ENCODE measurements around the gene UBALD1. TPM values are rescaled to one million over a fixed set of nuclear protein-coding genes. Genes with fewer than 3 reads are reported as not detected.

Gene UBALD1
- total RNA-seq, 4 donors from 2014 or later, result 11.6 to 25.1 (median 18.1) TPM

DNA sequence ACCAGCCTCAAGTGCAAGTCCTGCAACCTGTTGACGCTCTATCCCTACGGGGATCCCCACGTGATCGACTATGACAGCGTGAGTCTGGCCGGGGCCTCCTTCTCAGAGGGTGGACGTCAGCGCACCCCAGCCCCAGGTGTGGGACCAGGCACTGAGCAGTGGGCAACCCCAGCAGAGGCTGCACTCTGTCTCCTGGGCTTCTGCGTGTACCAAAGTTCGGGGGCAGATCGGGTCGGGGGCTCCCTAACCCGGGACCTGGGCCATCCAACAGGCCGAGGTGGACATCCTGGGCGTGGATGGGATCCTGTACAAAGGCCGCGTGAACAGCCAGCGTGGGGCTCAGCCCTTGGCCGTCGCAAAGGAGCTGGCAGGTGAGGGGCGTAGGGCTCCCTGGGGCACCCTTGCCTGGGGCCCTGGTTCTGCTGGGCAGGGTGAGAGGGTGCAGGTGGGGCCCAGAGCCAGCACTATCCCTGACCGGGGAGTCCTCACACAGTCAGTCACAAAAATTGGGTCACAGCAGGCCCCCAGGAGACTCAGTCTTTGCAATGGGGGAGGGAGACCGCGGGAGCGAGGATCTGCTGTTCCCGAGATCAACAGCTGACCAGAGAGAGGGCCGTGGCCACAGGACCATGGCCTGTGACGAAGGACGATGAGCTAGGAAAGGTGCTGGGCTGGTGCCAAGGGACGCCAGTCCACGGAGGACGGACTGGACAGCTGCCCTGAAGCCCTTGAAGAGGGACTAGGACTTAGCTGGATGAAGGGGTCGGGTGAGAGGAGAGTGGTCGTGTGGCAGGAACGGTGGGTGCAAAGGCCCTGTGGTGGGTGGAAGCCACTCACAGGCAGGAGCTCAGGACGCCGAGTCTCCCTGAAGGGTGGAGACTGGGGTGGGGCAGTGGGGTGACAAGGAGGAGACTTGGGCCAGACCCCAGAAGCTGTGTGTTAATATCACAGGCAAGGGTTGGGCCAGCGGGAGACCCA is 20.0 kb downstream of the UBALD1 start:
- TF ChIP-seq CTCF (IDR thresholded peaks at IDR 0.05) (no peak), POLR2A (IDR thresholded peaks at IDR 0.05) (no peak)
- no peaks in the 10 kb centered on the region for H3K36me3 ChIP-seq
- no peak overlapping the region for H3K4me3 ChIP-seq
- no peaks in the 10 kb centered on the region for H3K27me3 ChIP-seq
- H3K27ac ChIP-seq, result no peak overlapping the region
- DNase-seq, result no peak
- no peaks in the 10 kb centered on the region for H3K4me1 ChIP-seq
- no peaks in the 10 kb centered on the region for H3K9me3 ChIP-seq

GRCh38 chr16:4593086-4593485 is 21.6 kb downstream of the UBALD1 start:
- Histone ChIP-seq H3K4me1 (no peaks in the 10 kb centered on the region), H3K27ac (no peak overlapping the region), H3K36me3 (no peaks in the 10 kb centered on the region), H3K27me3 (no peaks in the 10 kb centered on the region), H3K9me3 (no peaks in the 10 kb centered on the region), H3K4me3 (no peak overlapping the region)
- DNase-seq, result no peak
- TF ChIP-seq CTCF (IDR thresholded peaks at IDR 0.05), result no peak

DNA sequence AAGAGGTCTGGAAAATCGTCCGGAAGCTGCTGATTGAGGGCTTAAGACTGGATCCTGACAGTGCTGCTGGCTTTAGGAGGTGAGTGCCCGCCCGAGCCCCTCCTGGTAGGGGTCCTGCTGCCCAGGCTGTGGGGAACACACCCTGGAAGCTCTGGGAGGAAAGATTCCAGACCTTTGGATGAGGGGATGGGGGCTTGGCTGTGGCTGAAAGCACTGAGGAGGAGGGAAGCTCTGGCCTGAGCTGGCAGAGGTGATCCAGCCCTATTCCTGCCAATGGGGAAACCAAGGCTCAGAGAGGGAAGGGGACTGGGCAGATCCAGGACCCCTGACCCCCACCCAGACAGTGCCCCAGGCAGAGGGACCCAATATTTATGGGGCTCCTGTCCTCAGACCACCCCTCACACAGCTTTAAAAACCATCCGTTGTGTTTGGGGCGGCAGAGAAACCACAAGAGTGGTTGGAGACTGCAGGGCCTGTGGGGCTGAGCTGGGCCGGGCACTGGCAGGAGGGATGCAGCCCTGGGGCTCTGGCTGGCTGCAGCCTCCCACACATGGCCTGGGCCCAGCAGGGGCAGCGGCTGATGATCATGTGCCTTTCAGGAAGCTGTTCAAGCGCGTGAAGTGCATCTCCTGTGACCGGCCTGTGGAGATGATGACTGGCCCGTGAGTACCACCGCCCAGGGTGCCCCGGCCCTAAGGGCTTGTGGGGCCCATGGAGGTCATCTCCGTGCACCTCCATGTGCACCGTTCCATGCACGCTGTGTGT is 22.8 kb downstream of the UBALD1 start:
- H3K9me3 ChIP-seq, result no peaks in the 10 kb centered on the region
- H3K4me1 ChIP-seq, result no peaks in the 10 kb centered on the region
- H3K4me3 ChIP-seq, result no peak overlapping the region
- H3K27me3 ChIP-seq, result no peaks in the 10 kb centered on the region
- H3K27ac ChIP-seq, result no peak overlapping the region
- DNase-seq, result no peak
- no peak for TF ChIP-seq POLR2A (IDR thresholded peaks at IDR 0.05)
- TF ChIP-seq CTCF (IDR thresholded peaks at IDR 0.05), result no peak
- no peaks in the 10 kb centered on the region for H3K36me3 ChIP-seq

DNA sequence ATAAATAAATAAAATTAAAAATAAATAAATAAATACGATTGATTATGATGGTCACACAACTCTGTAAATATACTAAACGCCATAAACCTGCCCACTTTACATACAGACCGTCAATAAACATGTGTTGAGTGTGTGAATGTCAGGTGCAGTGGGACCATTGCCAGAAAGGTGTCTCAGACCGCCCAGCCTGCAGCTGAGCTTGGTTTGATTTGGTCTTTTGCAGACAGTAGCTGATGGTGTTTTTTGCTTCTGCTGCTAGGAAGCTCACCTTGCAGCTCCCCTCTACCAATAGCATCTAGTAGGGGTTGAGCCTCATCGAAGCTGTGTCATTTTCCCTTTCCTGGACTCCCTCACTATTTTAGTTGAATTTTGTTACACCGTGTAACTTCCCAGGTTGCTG is 23.5 kb downstream of the UBALD1 start:
- Histone ChIP-seq H3K36me3 (no peaks in the 10 kb centered on the region), H3K27me3 (no peaks in the 10 kb centered on the region), H3K9me3 (no peaks in the 10 kb centered on the region), H3K4me3 (no peak overlapping the region), H3K4me1 (no peaks in the 10 kb centered on the region), H3K27ac (no peak overlapping the region)
- DNase-seq, result no peak
- TF ChIP-seq POLR2A (IDR thresholded peaks at IDR 0.05) (no peak), CTCF (IDR thresholded peaks at IDR 0.05) (no peak)

DNA sequence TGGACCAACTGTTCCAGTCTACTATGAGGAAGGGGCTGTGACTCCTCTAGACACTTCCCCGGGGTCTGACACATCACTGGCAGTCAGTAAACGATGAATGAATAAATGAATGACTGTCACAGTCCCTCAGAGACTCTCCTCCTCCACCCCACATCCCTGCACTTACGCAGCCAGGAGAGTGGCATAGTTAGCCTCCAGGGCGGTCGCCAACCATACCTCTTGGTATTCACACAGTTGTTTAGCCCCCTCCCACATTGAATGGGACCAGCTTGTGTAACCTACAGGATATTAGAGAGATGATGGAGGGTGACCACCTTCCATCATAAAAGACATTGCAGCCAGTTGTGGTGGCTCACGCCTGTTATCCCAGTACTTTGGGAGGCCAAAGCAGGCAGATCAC is 25.7 kb downstream of the UBALD1 start:
- no peak for DNase-seq
- no peaks in the 10 kb centered on the region for H3K4me1 ChIP-seq

More for the DNA sequence above, 25.7 kb downstream of the UBALD1 start:
- Histone ChIP-seq H3K27ac (no peak overlapping the region), H3K27me3 (no peaks in the 10 kb centered on the region), H3K36me3 (no peaks in the 10 kb centered on the region), H3K4me3 (no peak overlapping the region), H3K9me3 (no peaks in the 10 kb centered on the region)
- TF ChIP-seq CTCF (IDR thresholded peaks at IDR 0.05) (no peak), POLR2A (IDR thresholded peaks at IDR 0.05) (no peak)
